ENCODE results near the gene BABAM2. TPM values are rescaled to one million over a fixed set of nuclear protein-coding genes. Genes with fewer than 3 reads are reported as not detected.

The BABAM2 gene
- total RNA-seq, 1 experiment from 2014 or later, result 27.1 TPM

DNA sequence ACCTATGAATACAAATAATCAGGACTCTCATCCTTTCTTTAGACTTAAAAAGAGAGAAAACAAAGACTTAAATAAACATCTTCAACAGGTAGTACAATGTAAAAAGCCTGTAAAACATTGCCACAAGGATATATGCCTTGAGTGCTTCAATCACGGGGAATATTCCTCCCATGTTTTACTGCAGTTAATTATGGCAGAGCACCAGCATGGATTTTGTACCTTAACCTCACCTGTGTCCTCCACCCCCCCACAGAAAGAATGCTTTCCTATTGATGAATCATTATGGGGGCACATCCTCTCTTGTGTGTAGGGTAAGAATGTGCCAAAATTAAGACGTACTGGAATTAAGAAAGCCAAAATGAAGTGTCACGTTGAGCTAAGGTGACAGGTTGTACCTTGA lies 312.2 kb downstream of the BABAM2 start:
- Mint-ChIP-seq H3K9me3 (no peaks in the 10 kb centered on the region), H3K27ac (no peak overlapping the region), H3K36me3 (ENCODE audit: insufficient read depth in 1 of 3, low read depth in 3 of 3) (no peaks in the 10 kb centered on the region), H3K27me3 (ENCODE audit: low read depth) (no peaks in the 10 kb centered on the region), H3K4me1 (peaks cover 9 to 14% of the 10 kb centered on the region in 2 experiments), H3K4me3 (no peak overlapping the region)
- Histone ChIP-seq H3K27me3 (ENCODE audit: insufficient read depth, low read length) (no peaks in the 10 kb centered on the region), H3K9me3 (ENCODE audit: control insufficient read depth, low read depth, low read length) (no peaks in the 10 kb centered on the region), H3K79me1 (ENCODE audit: insufficient read depth, low read depth, low read length, poor library complexity, severe bottlenecking) (no peaks in the 10 kb centered on the region), H3T11ph (ENCODE audit: low read length) (no peak overlapping the region), H3K23ac (ENCODE audit: insufficient read length, low read depth, low read length) (no peak overlapping the region), H4K8ac (replicated peaks; ENCODE audit: insufficient read length, low read depth, low read length) (no peak overlapping the region), H2BK15ac (ENCODE audit: low read depth, low read length) (no peak overlapping the region), H3K23me2 (ENCODE audit: insufficient read length, low read depth, low read length, poor library complexity, severe bottlenecking) (no peaks in the 10 kb centered on the region), H3K4me2 (ENCODE audit: insufficient read depth, insufficient read length, low read length) (no peak overlapping the region), H4K91ac (ENCODE audit: insufficient read length, low read depth, low read length) (no peak overlapping the region), H4K5ac (ENCODE audit: insufficient read length, low read depth, low read length) (no peak overlapping the region), H2BK5ac (ENCODE audit: insufficient read length, low read length) (no peak overlapping the region), H3K4ac (ENCODE audit: low read depth, low read length) (no peak overlapping the region), H2BK12ac (ENCODE audit: insufficient read length, low read depth, low read length) (no peak overlapping the region), H2BK120ac (ENCODE audit: low read depth, low read length, poor library complexity, severe bottlenecking) (no peak overlapping the region), H3K4me1 (ENCODE audit: insufficient read depth, low read length) (no peaks in the 10 kb centered on the region; the same call in 1 of the 2 replicates), H2AFZ (ENCODE audit: low read length) (no peak overlapping the region), H3K9ac (ENCODE audit: extremely low read depth, insufficient read length, low read length) (no peak overlapping the region), H4K20me1 (ENCODE audit: control insufficient read depth, insufficient read depth, insufficient read length) (no peaks in the 10 kb centered on the region), H2BK20ac (ENCODE audit: low read depth, low read length, poor library complexity, severe bottlenecking) (no peak overlapping the region), H2AK5ac (ENCODE audit: insufficient read length, low read length) (no peak overlapping the region), H3K56ac (ENCODE audit: insufficient read length, low read depth, low read length) (no peak overlapping the region), H3K79me2 (ENCODE audit: insufficient read depth, low read length) (no peaks in the 10 kb centered on the region), H3K14ac (ENCODE audit: insufficient read depth, low read length) (no peak overlapping the region), H3K18ac (ENCODE audit: insufficient read length, low read depth, low read length) (no peak overlapping the region), H3K27ac (ENCODE audit: insufficient read length, low read depth, low read length) (no peak overlapping the region)
- DNase-seq, result no peak
- no peak for TF ChIP-seq CTCF (conservative IDR thresholded peaks at IDR 0.05)
- WGBS (ENCODE audit: extremely low coverage, insufficient read length, low lambda C conversion rate), result no CpG with 5 or more reads among the region's 3 CpGs

All from H9 (cell line).